Mesenchymal stem cell (in vitro differentiated cells and primary cell): Measurements from ENCODE around the gene ARHGEF4.

Source experiments
- DNase-seq: peaks from one replicate; pipeline ENCODE4 v3.0.0-alpha.2; 2013
- H2AFZ ChIP-seq: one replicate; pipeline ENCODE4 v1.6.1; 2013; ENCODE audit warnings: low read depth, mild to moderate bottlenecking, control low read depth, inconsistent platforms, low read length, moderate library complexity
- H2AK5ac ChIP-seq: 2 replicates; pipeline ENCODE4 v1.6.1; 2013; ENCODE audit warnings: low read length, moderate library complexity, mild to moderate bottlenecking, inconsistent platforms; ENCODE audit not compliant: severe bottlenecking
- H2BK120ac ChIP-seq: one replicate; pipeline ENCODE4 v1.6.1; 2013; ENCODE audit warnings: low read depth, mild to moderate bottlenecking, inconsistent platforms, low read length, moderate library complexity
- H2BK12ac ChIP-seq, 2 experiments: one replicate each; pipeline ENCODE4 v1.6.1; 2013; ENCODE audit warnings: inconsistent platforms in 2 of 2, low read length in 2 of 2, mild to moderate bottlenecking in 2 of 2, moderate library complexity in 2 of 2, control low read depth in 1 of 2
- H2BK15ac ChIP-seq: one replicate; pipeline ENCODE4 v1.6.1; 2013; ENCODE audit warnings: mild to moderate bottlenecking, low read depth, inconsistent platforms; ENCODE audit not compliant: poor library complexity, severe bottlenecking
- H2BK5ac ChIP-seq: 2 replicates; pipeline ENCODE4 v1.6.1; 2013; ENCODE audit warnings: low read depth, mild to moderate bottlenecking, low read length, control low read depth, inconsistent platforms; ENCODE audit not compliant: poor library complexity, severe bottlenecking
- H3K14ac ChIP-seq, 2 experiments: one replicate each; pipeline ENCODE4 v1.6.1; 2013; ENCODE audit warnings: inconsistent platforms in 2 of 2, low read length in 2 of 2, control low read depth in 1 of 2, mild to moderate bottlenecking in 1 of 2, moderate library complexity in 1 of 2
- H3K18ac ChIP-seq, 2 experiments: one replicate each; pipeline ENCODE4 v1.6.1; 2013; ENCODE audit warnings: inconsistent platforms in 2 of 2, low read length in 2 of 2, control low read depth in 1 of 2, low read depth in 1 of 2, mild to moderate bottlenecking in 1 of 2
- H3K23ac ChIP-seq, 2 experiments: one replicate each; pipeline ENCODE4 v1.6.1; 2013; ENCODE audit warnings: inconsistent platforms in 2 of 2, low read length in 2 of 2, mild to moderate bottlenecking in 2 of 2, moderate library complexity in 2 of 2, control low read depth in 1 of 2
- H3K27ac ChIP-seq: 2 replicates; pipeline ENCODE4 v1.5.1; 2013; ENCODE audit warnings: mild to moderate bottlenecking, moderate library complexity, low read length, control low read depth, inconsistent platforms; ENCODE audit not compliant: poor library complexity, severe bottlenecking
- H3K27me3 ChIP-seq, 2 experiments: 2 replicates each; pipeline versions ENCODE4 v1.6.1 to v1.7.0; 2013; ENCODE audit warnings: low read length in 2 of 2, mild to moderate bottlenecking in 2 of 2, moderate library complexity in 2 of 2, control low read depth in 1 of 2, inconsistent platforms in 1 of 2; ENCODE audit not compliant: control insufficient read depth in 1 of 2, insufficient read depth in 1 of 2
- H3K36me3 ChIP-seq, 2 experiments: 2 replicates each; pipeline versions ENCODE4 v1.6.1 to v1.7.0; 2013; ENCODE audit warnings: low read length in 2 of 2, control low read depth in 1 of 2, inconsistent platforms in 1 of 2, low read depth in 1 of 2, mild to moderate bottlenecking in 1 of 2; ENCODE audit not compliant: insufficient read depth in 2 of 2, control insufficient read depth in 1 of 2
- H3K4ac ChIP-seq, 2 experiments: one replicate each; pipeline ENCODE4 v1.6.1; 2013; ENCODE audit warnings: inconsistent platforms in 2 of 2, low read length in 2 of 2, mild to moderate bottlenecking in 2 of 2, moderate library complexity in 2 of 2, control low read depth in 1 of 2, low read depth in 1 of 2
- H3K4me1 ChIP-seq: 2 replicates; pipeline ENCODE4 v1.6.1; 2013; ENCODE audit warnings: low read depth, low read length, control low read depth; ENCODE audit not compliant: control insufficient read depth, insufficient read depth
- H3K4me2 ChIP-seq: 2 replicates; pipeline ENCODE4 v1.6.1; 2013; ENCODE audit warnings: low read length, mild to moderate bottlenecking, inconsistent platforms; ENCODE audit not compliant: poor library complexity, severe bottlenecking
- H3K4me3 ChIP-seq, 2 experiments: 2 replicates each; pipeline versions ENCODE4 v1.5.1 to v1.7.0; 2013; ENCODE audit warnings: low read length in 2 of 2, mild to moderate bottlenecking in 2 of 2, control low read depth in 1 of 2, low read depth in 1 of 2; ENCODE audit not compliant: insufficient read depth in 1 of 2
- H3K79me1 ChIP-seq: replicated peaks from 2 replicates; pipeline ENCODE4 v1.6.1; 2013; ENCODE audit warnings: mild to moderate bottlenecking, control low read depth, low read length, inconsistent platforms; ENCODE audit not compliant: poor library complexity, severe bottlenecking
- H3K9ac ChIP-seq: 2 replicates; pipeline ENCODE4 v1.7.0; 2013; ENCODE audit warnings: mild to moderate bottlenecking, low read length, moderate library complexity
- H3K9me3 ChIP-seq: 2 replicates; pipeline ENCODE4 v1.7.0; 2013; ENCODE audit warnings: mild to moderate bottlenecking, low read length; ENCODE audit not compliant: control insufficient read depth
- H4K8ac ChIP-seq: one replicate; pipeline ENCODE4 v1.6.1; 2013; ENCODE audit warnings: inconsistent platforms, mild to moderate bottlenecking, low read length, moderate library complexity
- H4K91ac ChIP-seq: one replicate; pipeline ENCODE4 v1.6.1; 2013; ENCODE audit warnings: mild to moderate bottlenecking, low read length, inconsistent platforms
- WGBS: methylation state at CpG from one replicate; pipeline ENCODE4 v1.1.7; 2013; ENCODE audit warnings: mixed read lengths; 5-methylcytosine and 5-hydroxymethylcytosine counted together

ARHGEF4 gene

DNA sequence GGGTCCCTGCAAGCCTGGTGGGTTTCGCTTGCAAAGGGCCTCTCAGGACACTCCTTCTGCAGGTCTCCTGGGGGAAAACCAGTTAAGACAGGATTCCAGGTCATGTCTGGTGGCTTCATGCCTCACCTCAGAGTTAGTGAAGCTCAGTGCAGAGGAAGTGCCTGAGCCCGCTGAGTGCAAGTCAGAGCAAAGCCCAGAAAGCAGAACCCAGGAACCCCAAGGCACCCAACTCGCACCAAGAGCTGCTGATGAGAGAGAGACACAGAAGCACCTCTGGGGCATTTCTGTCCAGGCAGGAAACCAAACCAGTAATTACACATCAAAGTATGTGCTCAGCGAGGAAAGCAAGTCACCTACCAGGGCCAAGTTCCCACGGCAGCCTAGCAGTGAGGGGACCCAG, 78.4 kb downstream of the ARHGEF4 start:
- no peak overlapping the region for H2BK15ac ChIP-seq
- no peaks in the 10 kb centered on the region for H3K79me1 ChIP-seq
- no peak overlapping the region for H3K23ac ChIP-seq
- H2AFZ ChIP-seq = no peak overlapping the region
- H2BK12ac ChIP-seq = no peak overlapping the region
- H3K4ac ChIP-seq = no peak overlapping the region
- no peak overlapping the region for H4K91ac ChIP-seq
- no peak overlapping the region for H2BK5ac ChIP-seq
- no peaks in the 10 kb centered on the region for H3K9me3 ChIP-seq
- H3K14ac ChIP-seq = no peak overlapping the region
- no peak overlapping the region for H4K8ac ChIP-seq
- WGBS = 83% methylated on average over 5 of the region's 5 CpGs
- H2AK5ac ChIP-seq = no peak overlapping the region
- H3K4me3 ChIP-seq = no peak overlapping the region
- no peaks in the 10 kb centered on the region for H3K36me3 ChIP-seq
- peaks cover 2% of the 10 kb centered on the region for H3K4me1 ChIP-seq
- H3K4me2 ChIP-seq = no peak overlapping the region
- DNase-seq = no peak
- H3K27ac ChIP-seq = no peak overlapping the region
- no peak overlapping the region for H3K9ac ChIP-seq
- H3K27me3 ChIP-seq = peaks cover 5 to 56% of the 10 kb centered on the region in 2 experiments
- no peak overlapping the region for H2BK120ac ChIP-seq
- no peak overlapping the region for H3K18ac ChIP-seq

DNA sequence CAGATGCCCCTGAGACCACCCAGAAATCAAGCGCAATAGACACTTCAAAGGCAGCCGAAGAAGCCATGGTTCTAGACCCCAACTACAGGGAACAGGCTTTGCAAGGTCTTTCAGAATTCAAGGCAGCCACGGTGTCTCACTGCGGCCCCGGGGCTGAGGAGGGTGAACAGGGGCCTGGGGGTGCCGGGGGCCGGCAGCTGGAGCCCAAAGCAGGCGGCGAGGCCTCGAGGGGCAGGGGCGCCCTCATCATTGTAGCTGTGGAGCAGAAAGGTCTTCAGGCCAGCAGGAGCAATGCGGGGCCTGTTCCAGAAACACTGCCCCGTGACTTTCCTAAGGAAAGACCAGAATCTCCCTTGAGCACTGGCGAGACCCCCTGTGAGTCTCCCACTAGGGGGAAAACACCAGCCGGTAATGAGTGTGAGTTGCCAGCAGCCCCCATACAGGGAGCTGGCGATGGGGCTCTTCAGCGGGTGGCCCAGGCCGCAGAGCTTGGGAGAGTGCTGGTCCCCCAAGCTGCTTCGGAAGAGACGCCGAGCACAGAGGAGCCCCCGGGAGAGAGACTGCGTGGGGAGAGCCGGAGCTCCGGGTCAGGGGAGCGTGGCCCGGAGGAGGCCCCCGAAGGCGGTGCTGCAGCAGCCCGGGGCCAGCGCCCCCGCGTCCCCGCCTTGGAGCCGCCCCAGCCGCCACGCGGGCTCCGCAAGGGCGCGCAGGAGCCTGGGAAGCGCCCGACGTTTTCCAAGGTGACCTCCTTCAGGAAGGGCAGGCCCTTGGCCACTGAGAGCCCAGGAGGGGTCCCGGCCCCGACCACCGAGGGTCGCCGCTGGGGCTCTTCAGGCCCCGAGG, 79.1 kb downstream of the ARHGEF4 start:
- no peak overlapping the region for H3K14ac ChIP-seq
- no peak overlapping the region for H3K23ac ChIP-seq
- H4K8ac ChIP-seq = no peak overlapping the region
- H3K36me3 ChIP-seq = no peaks in the 10 kb centered on the region
- no peak overlapping the region for H3K4me3 ChIP-seq
- DNase-seq = no peak
- no peak overlapping the region for H2AFZ ChIP-seq
- H4K91ac ChIP-seq = no peak overlapping the region
- peaks cover 2% of the 10 kb centered on the region for H3K4me1 ChIP-seq
- no peak overlapping the region for H2BK5ac ChIP-seq
- no peak overlapping the region for H3K9ac ChIP-seq
- peaks cover 5 to 56% of the 10 kb centered on the region in 2 experiments for H3K27me3 ChIP-seq
- H3K18ac ChIP-seq = no peak overlapping the region
- WGBS = 71% methylated on average over 44 of the region's 50 CpGs
- no peak overlapping the region for H2BK12ac ChIP-seq
- no peak overlapping the region for H3K27ac ChIP-seq
- no peak overlapping the region for H3K4ac ChIP-seq
- no peak overlapping the region for H2BK120ac ChIP-seq
- no peak overlapping the region for H3K4me2 ChIP-seq
- H2AK5ac ChIP-seq = no peak overlapping the region
- no peaks in the 10 kb centered on the region for H3K79me1 ChIP-seq
- H2BK15ac ChIP-seq = no peak overlapping the region
- H3K9me3 ChIP-seq = no peaks in the 10 kb centered on the region

DNA sequence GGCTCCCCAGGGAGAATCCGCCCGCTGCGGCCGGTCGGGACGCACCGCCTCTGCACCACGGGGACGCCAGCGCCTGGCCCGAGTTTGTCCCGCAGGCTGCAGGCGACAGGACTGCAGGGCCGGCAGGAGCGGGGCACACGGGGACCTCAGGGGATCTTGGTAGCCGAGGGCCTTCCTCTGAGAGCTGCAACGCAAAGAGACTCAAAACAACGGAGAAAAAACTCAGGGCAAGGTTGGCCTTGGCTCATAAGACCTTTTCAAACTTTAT, 79.7 kb downstream of the ARHGEF4 start:
- Histone ChIP-seq H4K8ac (no peak overlapping the region), H3K14ac (no peak overlapping the region), H2AK5ac (no peak overlapping the region), H2AFZ (no peak overlapping the region), H3K4me1 (peaks cover 2% of the 10 kb centered on the region), H2BK15ac (no peak overlapping the region), H2BK12ac (no peak overlapping the region), H3K23ac (no peak overlapping the region), H3K4me2 (no peak overlapping the region), H3K79me1 (no peaks in the 10 kb centered on the region), H3K18ac (no peak overlapping the region), H3K4ac (no peak overlapping the region), H3K27me3 (peaks cover 5 to 56% of the 10 kb centered on the region in 2 experiments), H3K4me3 (no peak overlapping the region), H4K91ac (no peak overlapping the region), H2BK120ac (no peak overlapping the region), H3K9ac (no peak overlapping the region), H2BK5ac (no peak overlapping the region), H3K36me3 (no peaks in the 10 kb centered on the region), H3K27ac (no peak overlapping the region), H3K9me3 (no peaks in the 10 kb centered on the region)
- no peak for DNase-seq
- 50% methylated on average over 19 of the region's 19 CpGs for WGBS

DNA sequence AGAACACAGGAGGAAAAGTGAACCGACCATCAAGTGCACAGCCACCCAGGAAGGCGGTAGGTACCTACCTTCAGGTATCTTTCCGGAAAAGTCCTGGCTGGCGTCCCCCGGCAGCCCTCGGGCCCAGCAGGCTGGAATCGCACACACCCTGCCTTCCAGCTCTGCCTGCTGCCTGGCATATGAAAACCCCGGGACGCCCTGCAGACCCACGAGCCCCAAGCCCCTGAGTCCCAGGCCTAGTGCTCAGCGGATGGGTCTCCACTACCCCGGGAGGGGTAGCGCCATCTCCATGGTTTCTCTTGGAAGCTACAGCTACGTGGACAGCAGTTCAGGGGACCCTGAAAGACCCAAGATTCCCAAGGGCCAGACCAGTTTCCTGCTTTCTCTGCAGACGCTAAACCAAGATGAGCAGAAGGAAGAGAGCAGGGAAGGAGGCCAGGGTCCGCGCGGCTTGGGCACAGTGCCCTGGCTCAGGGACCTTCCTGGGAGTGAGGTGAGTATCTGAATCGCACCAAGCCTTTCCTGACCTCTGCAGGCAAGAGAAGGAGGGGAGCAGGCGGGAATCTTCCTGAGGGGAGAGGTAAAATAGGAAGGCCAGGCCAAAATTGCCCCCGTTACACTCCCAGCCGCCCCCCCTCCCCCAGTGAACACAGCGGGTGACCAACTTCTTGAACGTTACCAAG, 80.4 kb downstream of the ARHGEF4 start:
- Histone ChIP-seq H3K23ac (no peak overlapping the region), H4K8ac (no peak overlapping the region), H3K9me3 (no peaks in the 10 kb centered on the region), H3K4ac (no peak overlapping the region), H3K9ac (no peak overlapping the region), H3K4me3 (no peak overlapping the region), H2BK5ac (no peak overlapping the region), H2BK15ac (no peak overlapping the region), H2AK5ac (no peak overlapping the region), H3K27ac (no peak overlapping the region), H3K14ac (no peak overlapping the region), H3K4me1 (peaks cover 2% of the 10 kb centered on the region), H4K91ac (no peak overlapping the region), H2AFZ (no peak overlapping the region), H3K27me3 (peaks cover 0 to 51% of the 10 kb centered on the region in 2 experiments), H3K18ac (no peak overlapping the region), H3K4me2 (no peak overlapping the region), H3K79me1 (no peaks in the 10 kb centered on the region), H2BK120ac (no peak overlapping the region), H3K36me3 (no peaks in the 10 kb centered on the region), H2BK12ac (no peak overlapping the region)
- DNase-seq = no peak
- WGBS = 86% methylated on average over 24 of the region's 24 CpGs
